Brain pericyte (primary cell): ENCODE results near the gene UTP25.

Experiments
- DNase-seq: peaks from one replicate; pipeline ENCODE4 v3.0.0-alpha.2; 2012; ENCODE audit warnings: low read depth, low spot score

Gene UTP25

GRCh38 chr1:209805875-209806760 lies 21.7 kb upstream of the UTP25 start, which contains the start of gene IRF6:
TSS of gene IRF6 (minus strand) at chr1:209806142. CDS start at chr1:209801413, 4,729 bp downstream.
- no peak for DNase-seq

GRCh38 chr1:209807509-209807908 lies 20.3 kb upstream of the UTP25 start:
- DNase-seq = no peak

- peak; percentile 66 for DNase-seq
Measured at GRCh38 chr1:209808059-209808581, 19.7 kb upstream of the UTP25 start.

GRCh38 chr1:209809611-209810010 lies 18.2 kb upstream of the UTP25 start:
- no peak for DNase-seq

- no peak for DNase-seq
Measured at GRCh38 chr1:209810783-209811182, 17.0 kb upstream of the UTP25 start.

GRCh38 chr1:209813902-209814301 lies 13.9 kb upstream of the UTP25 start:
- no peak for DNase-seq

- DNase-seq = no peak
Measured at GRCh38 chr1:209815490-209815889, 12.3 kb upstream of the UTP25 start.

- no peak for DNase-seq
Measured at GRCh38 chr1:209815931-209816341, 11.8 kb upstream of the UTP25 start.

- no peak for DNase-seq
Measured at GRCh38 chr1:209816923-209817322, 10.8 kb upstream of the UTP25 start.

GRCh38 chr1:209817691-209818090 lies 10.1 kb upstream of the UTP25 start:
- DNase-seq = no peak

- no peak for DNase-seq
Measured at GRCh38 chr1:209819058-209819457, 8.7 kb upstream of the UTP25 start.

GRCh38 chr1:209820986-209821385 lies 6.8 kb upstream of the UTP25 start:
- no peak for DNase-seq

- no peak for DNase-seq
Measured at GRCh38 chr1:209822706-209823105, 5.1 kb upstream of the UTP25 start.

GRCh38 chr1:209823143-209824041 lies 4.4 kb upstream of the UTP25 start:
- DNase-seq = no peak

GRCh38 chr1:209825591-209826434 lies 2.0 kb upstream of the UTP25 start:
- no peak for DNase-seq

- DNase-seq = no peak
Measured at GRCh38 chr1:209829716-209830115, 1.9 kb downstream of the UTP25 start.

- DNase-seq = no peak
Measured at GRCh38 chr1:209830722-209831121, 3.0 kb downstream of the UTP25 start.

GRCh38 chr1:209831615-209832014 lies 3.8 kb downstream of the UTP25 start:
- DNase-seq = no peak

- peak; percentile 25 for DNase-seq
Measured at GRCh38 chr1:209835782-209836298, 8.1 kb downstream of the UTP25 start.

GRCh38 chr1:209837671-209838070 lies 9.9 kb downstream of the UTP25 start:
- no peak for DNase-seq

GRCh38 chr1:209838537-209838936 lies 10.8 kb downstream of the UTP25 start:
- no peak for DNase-seq
